ENCODE results near the gene ADAMTS16. TPM values are rescaled to one million over a fixed set of nuclear protein-coding genes. Genes with fewer than 3 reads are reported as not detected.

Gene ADAMTS16
- total RNA-seq, 4 donors from 2014 or later: not detected

GRCh38 chr5:5271786-5272321, 131.7 kb downstream of the ADAMTS16 start:
- no peak overlapping the region for H3K4me3 ChIP-seq
- in situ Hi-C loops (cut with MboI; ENCODE audit: low sequenced_read_pairs in 4 of 4): no loop called here
- no peaks in the 10 kb centered on the region for H3K36me3 ChIP-seq
- no peak for ATAC-seq
- H3K4me1 ChIP-seq: no peaks in the 10 kb centered on the region
- intact Hi-C loops (cut with DNase I; ENCODE audit: low total_unique reads): no loop called here
- DNase-seq: no peak
- no peak for TF ChIP-seq CTCF (IDR thresholded peaks at IDR 0.05 in 4 of 5, conservative IDR thresholded peaks at IDR 0.05 in 1 of 5)
- TF ChIP-seq POLR2A (IDR thresholded peaks at IDR 0.05): no peak
- no peak overlapping the region for H3K27ac ChIP-seq
- no peaks in the 10 kb centered on the region for H3K27me3 ChIP-seq
- H3K9me3 ChIP-seq: no peaks in the 10 kb centered on the region

- Histone ChIP-seq H3K4me1 (no peaks in the 10 kb centered on the region), H3K27ac (no peak overlapping the region), H3K27me3 (no peaks in the 10 kb centered on the region), H3K9me3 (no peaks in the 10 kb centered on the region), H3K4me3 (no peak overlapping the region), H3K36me3 (no peaks in the 10 kb centered on the region)
- intact Hi-C loops (cut with DNase I; ENCODE audit: low total_unique reads) (no loop called here), in situ Hi-C loops (cut with MboI; ENCODE audit: low sequenced_read_pairs in 4 of 4) (no loop called here)
- DNase-seq (no peak), ATAC-seq (no peak)
- TF ChIP-seq POLR2A (IDR thresholded peaks at IDR 0.05) (no peak), CTCF (IDR thresholded peaks at IDR 0.05 in 4 of 5, conservative IDR thresholded peaks at IDR 0.05 in 1 of 5) (no peak)
Observed at GRCh38 chr5:5273398-5273797, 133.3 kb downstream of the ADAMTS16 start.

GRCh38 chr5:5273976-5274375, 133.8 kb downstream of the ADAMTS16 start:
- H3K4me1 ChIP-seq: no peaks in the 10 kb centered on the region
- in situ Hi-C loops (cut with MboI; ENCODE audit: low sequenced_read_pairs in 4 of 4) (no loop called here), intact Hi-C loops (cut with DNase I; ENCODE audit: low total_unique reads) (no loop called here)
- H3K4me3 ChIP-seq: no peak overlapping the region
- DNase-seq (no peak), ATAC-seq (no peak)
- no peaks in the 10 kb centered on the region for H3K9me3 ChIP-seq
- no peaks in the 10 kb centered on the region for H3K36me3 ChIP-seq
- no peak for TF ChIP-seq CTCF (IDR thresholded peaks at IDR 0.05 in 4 of 5, conservative IDR thresholded peaks at IDR 0.05 in 1 of 5)
- no peak for TF ChIP-seq POLR2A (IDR thresholded peaks at IDR 0.05)
- no peaks in the 10 kb centered on the region for H3K27me3 ChIP-seq
- H3K27ac ChIP-seq: no peak overlapping the region

- H3K36me3 ChIP-seq: no peaks in the 10 kb centered on the region
- no peaks in the 10 kb centered on the region for H3K9me3 ChIP-seq
- in situ Hi-C loops (cut with MboI; ENCODE audit: low sequenced_read_pairs in 4 of 4) (no loop called here), intact Hi-C loops (cut with DNase I; ENCODE audit: low total_unique reads) (no loop called here)
- no peaks in the 10 kb centered on the region for H3K4me1 ChIP-seq
- ATAC-seq (no peak), DNase-seq (no peak)
- H3K27me3 ChIP-seq: no peaks in the 10 kb centered on the region
- no peak overlapping the region for H3K4me3 ChIP-seq
- H3K27ac ChIP-seq: no peak overlapping the region
- TF ChIP-seq CTCF (IDR thresholded peaks at IDR 0.05 in 4 of 5, conservative IDR thresholded peaks at IDR 0.05 in 1 of 5): no peak
- no peak for TF ChIP-seq POLR2A (IDR thresholded peaks at IDR 0.05)
Observed at GRCh38 chr5:5275211-5275610, 135.1 kb downstream of the ADAMTS16 start.

- intact Hi-C loops (cut with DNase I; ENCODE audit: low total_unique reads) (no loop called here), in situ Hi-C loops (cut with MboI; ENCODE audit: low sequenced_read_pairs in 4 of 4) (no loop called here)
- Histone ChIP-seq H3K4me1 (no peaks in the 10 kb centered on the region), H3K27me3 (no peaks in the 10 kb centered on the region), H3K36me3 (no peaks in the 10 kb centered on the region), H3K4me3 (no peak overlapping the region), H3K9me3 (no peaks in the 10 kb centered on the region), H3K27ac (no peak overlapping the region)
- TF ChIP-seq CTCF (IDR thresholded peaks at IDR 0.05 in 4 of 5, conservative IDR thresholded peaks at IDR 0.05 in 1 of 5) (no peak), POLR2A (IDR thresholded peaks at IDR 0.05) (no peak)
- ATAC-seq: no peak
- no peak for DNase-seq
Observed at GRCh38 chr5:5276430-5276829, 136.3 kb downstream of the ADAMTS16 start.
